Measurements from ENCODE around the gene G2E3.
A peak's percentile ranks its signal among the peaks of the same experiment; 100 is the strongest.
"Not testable (repeated sequence)": the region's sequence is repeated elsewhere in the genome, so short reads cannot be mapped to it uniquely, and the experiment has no call there.

The G2E3 gene

DNA sequence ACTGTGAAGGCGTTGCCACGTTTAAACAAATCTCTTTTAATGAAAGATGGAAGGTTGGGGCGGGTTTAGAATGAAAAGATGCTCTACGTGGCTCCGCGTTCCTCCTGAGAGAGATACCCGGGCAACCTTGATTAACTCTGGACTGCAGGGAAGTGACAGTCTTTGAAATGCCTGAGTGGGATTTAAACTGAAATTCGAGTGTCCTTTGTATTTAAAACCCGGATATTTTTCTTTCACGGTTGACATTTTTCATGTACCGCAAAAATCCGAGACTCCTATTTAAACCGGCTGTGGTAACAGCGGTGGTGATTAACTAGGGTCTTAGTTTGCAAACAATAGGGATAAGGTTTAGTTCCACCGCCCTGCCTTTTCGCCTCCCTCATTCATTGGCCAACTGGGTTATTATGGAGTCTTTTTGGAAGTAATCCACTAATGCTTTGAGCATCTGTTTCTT lies 707 bp downstream of the G2E3 start:
- DNase-seq (ENCODE audit: low spot score): peak; percentile 53

DNA sequence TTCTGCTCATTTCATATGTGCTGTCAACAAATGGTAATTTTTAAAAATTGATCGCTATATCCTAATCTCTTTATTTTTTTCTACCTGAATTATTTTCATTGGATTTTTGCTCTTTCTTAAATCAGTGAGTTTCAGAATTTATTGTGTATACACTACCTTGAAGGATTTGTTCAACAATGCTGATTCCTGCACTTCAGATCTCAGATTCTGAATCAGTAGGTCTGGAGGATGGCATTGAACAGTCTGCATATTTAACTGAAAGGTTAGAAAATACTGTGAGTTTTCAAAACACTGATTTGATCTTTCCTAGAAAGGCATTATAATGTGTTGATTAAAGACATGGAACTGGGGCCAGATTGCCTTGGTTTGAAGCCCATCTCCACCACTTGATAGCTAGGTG lies 1.6 kb downstream of the G2E3 start:
- no peak for DNase-seq (ENCODE audit: low spot score)

GRCh38 chr14:30564235-30564867 lies 5.4 kb downstream of the G2E3 start:
- DNase-seq (ENCODE audit: low spot score): no peak

- DNase-seq (ENCODE audit: low spot score): no peak
Measured at GRCh38 chr14:30564868-30565248, 5.9 kb downstream of the G2E3 start.

GRCh38 chr14:30569216-30569902 lies 10.4 kb downstream of the G2E3 start:
- DNase-seq (ENCODE audit: low spot score): no peak

GRCh38 chr14:30569903-30570226 lies 10.9 kb downstream of the G2E3 start:
- no peak for DNase-seq (ENCODE audit: low spot score)

DNA sequence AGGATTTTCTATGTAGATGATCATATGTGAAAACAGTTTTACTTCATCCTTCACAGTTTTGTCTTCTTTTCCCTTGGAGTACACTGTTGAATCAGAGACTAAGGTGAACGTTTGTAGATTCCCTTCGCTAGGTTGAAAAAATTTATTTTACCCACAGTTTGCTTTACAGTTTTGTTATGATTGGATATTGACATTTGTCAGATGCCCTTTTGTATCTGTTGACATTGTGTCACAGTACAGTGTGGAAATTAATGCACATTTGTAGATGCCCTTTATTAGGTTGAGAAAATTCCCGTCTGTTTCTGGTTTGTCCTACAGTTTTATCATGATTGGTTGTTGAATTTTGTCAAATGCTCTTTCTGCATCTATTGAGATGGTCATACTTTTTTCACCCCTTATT lies 13.3 kb downstream of the G2E3 start:
- DNase-seq (ENCODE audit: low spot score): no peak

GRCh38 chr14:30572771-30573170 lies 13.8 kb downstream of the G2E3 start:
- no peak for DNase-seq (ENCODE audit: low spot score)

DNA sequence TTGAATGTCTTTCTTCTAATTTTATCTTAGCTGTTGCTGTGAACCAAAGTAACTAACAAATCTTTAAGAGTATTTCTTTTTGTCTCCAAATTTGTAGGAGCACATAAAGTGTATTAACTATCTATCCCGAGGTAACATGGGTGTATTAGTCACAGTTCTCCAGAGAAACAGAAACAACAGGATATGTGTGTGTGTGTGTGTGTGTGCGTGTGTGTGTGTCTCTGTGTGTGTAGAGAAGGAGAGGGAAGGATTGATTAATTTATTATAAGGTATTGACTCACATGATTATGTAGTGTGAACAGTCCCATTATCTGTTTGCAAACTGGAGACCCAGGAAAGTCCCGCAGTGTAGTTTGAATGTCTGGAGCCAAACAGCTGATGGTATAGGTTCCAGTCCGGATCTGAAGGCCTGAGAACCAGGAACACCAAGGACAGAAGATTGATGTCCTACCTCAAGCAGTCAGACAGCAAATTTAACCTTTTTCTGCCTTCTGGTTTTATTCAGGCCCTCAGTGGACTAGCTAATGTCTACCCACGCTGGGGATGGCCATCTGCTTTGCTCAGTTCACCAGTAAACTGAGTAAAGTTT lies 14.4 kb downstream of the G2E3 start:
- DNase-seq (ENCODE audit: low spot score): no peak

- no peak for DNase-seq (ENCODE audit: low spot score)
Measured at GRCh38 chr14:30573966-30574365, 15.0 kb downstream of the G2E3 start.

DNA sequence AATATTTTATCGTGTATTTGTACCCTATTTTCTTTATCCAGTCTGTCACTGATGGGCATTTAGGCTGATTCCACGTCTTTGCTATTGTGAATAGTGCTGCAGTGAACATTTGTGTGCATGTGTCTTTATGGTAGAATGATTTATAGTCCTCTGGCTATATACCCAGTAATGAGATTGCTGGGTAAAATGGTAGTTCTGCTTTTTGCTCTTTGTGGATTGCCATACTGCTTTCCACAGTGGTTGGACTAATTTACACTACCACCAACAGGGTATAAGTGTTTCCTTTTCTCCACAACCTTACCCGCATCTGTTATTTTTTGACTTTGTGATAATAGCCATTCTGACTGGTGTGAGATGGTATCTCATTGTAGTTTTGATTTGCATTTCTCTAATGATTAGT lies 15.8 kb downstream of the G2E3 start:
- DNase-seq (ENCODE audit: low spot score): not testable (repeated sequence)

DNA sequence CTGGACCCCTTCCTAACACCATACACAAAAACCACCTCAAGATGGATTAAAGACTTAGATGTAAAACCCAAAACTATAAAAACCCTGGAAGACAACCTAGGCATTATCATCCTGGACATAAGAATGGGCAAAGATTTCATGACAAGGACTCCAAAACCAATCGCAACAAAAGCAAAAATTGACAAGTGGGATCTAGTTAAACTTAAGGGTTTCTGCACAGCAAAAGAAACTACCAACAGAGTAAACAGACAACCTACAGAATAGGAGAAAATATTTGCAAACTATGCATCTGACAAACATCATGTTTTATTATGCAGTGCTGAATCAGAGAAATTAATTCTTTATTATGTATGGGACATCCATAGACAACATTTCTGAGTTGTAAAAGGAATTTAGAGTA lies 17.4 kb downstream of the G2E3 start:
- not testable (repeated sequence) for DNase-seq (ENCODE audit: low spot score)

DNA sequence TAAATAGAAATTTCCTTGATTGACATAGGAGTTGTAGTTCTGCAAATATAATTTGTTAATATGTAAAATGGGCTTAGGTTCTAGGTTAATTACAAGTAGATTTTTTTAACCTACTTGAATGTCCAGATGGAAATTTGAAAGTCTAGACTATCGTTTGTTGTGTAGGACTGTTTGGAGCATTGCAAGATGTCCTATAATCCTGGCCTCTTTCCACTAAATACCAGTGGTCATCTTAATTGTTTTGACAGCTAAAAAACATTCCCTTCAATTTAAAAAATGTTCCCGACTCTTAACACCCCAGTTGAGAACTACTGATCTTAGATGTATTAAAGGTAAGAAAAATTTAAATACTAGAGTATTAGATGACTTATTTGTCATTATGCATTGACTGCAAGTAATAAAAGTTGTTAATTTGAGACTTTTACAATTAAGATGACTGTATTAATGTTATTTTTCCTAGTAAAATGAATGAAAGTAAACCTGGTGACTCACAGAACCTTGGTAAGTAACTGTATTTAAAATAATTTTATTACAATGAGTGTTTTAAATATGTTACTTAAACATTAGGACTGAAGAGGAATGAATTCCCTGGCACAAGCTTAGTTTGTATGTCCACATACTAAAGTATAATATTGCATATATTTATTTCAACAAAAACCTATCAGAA lies 21.8 kb downstream of the G2E3 start:
- DNase-seq (ENCODE audit: low spot score): peak; percentile 5

DNA sequence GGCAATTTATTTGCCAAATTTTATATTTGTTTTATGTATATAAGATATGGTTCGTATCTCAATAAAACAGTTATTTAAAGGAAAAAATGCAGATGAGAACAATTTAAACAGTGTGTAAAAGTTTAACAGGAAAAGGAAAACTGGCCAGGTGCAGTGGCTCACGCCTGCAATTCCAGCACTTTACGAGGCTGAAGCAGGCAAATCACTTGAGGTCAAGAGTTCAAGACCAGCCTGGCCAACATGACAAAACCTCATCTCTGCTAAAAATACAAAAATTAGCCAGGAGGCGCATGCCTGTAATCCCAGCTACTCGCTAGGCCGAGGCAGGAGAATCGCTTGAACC lies 22.3 kb downstream of the G2E3 start:
- DNase-seq (ENCODE audit: low spot score): no peak

GRCh38 chr14:30582376-30582775 lies 23.4 kb downstream of the G2E3 start:
- DNase-seq (ENCODE audit: low spot score): no peak

- DNase-seq (ENCODE audit: low spot score): no peak
Measured at GRCh38 chr14:30584058-30584630, 25.2 kb downstream of the G2E3 start.

DNA sequence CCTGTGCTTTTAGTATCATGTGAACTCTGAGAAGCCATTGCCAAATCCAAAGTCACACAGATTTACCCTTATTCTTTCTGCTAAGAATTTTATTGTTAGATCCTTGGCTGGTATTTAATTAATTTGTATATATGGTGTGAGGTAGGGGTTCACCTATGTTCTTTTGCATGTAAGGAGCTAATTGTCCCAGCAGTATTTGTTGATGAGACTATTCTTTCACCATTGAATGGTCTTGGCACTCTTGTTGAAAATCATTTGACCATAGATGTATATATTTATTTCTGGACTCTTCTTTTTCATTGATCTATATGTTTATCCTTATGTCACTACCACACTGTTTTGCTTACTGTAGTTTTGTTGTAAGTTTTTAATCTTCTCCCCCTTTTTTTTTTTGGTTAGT lies 26.2 kb downstream of the G2E3 start:
- DNase-seq (ENCODE audit: low spot score): no peak

DNA sequence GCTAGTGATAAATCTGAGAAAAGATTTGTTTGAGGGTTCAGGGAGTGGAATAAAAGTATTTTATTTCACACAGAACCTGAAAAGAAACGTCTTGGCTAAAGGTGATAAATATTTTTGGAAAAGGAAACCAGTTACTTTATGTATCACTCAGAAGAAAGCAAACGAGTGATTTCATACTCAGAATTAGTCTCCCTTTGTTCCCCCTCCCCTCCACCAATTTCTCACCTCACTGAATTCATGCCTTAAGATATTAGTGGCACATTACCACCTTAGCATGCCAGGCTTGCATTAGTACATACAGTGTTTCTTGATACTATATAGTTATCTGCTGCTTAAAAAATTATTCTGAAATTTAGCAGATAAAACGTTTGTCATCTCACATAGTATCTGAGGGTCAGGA lies 28.2 kb downstream of the G2E3 start:
- DNase-seq (ENCODE audit: low spot score): no peak

DNA sequence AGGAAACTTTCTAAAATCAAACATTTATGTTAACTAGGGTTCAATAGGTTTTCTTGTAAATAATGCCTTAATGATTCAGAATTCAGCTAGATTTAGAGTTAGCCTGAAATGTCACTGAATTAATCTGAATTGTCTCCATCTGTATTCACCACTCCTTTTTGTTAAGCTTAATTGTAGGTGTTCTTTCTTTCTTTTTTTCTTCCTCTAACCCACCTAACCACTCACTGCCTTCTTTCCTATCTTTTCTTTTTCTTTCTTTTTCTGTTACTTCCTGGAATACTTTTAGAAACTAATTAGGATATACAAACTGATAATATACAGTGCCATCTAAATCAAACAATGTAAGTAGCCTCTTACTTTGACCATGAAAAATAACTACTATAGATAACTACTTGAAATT lies 29.9 kb downstream of the G2E3 start:
- DNase-seq (ENCODE audit: low spot score): no peak

GRCh38 chr14:30596935-30597334 lies 38.0 kb downstream of the G2E3 start:
- no peak for DNase-seq (ENCODE audit: low spot score)

- DNase-seq (ENCODE audit: low spot score): no peak
Measured at GRCh38 chr14:30597504-30597903, 38.5 kb downstream of the G2E3 start.

DNA sequence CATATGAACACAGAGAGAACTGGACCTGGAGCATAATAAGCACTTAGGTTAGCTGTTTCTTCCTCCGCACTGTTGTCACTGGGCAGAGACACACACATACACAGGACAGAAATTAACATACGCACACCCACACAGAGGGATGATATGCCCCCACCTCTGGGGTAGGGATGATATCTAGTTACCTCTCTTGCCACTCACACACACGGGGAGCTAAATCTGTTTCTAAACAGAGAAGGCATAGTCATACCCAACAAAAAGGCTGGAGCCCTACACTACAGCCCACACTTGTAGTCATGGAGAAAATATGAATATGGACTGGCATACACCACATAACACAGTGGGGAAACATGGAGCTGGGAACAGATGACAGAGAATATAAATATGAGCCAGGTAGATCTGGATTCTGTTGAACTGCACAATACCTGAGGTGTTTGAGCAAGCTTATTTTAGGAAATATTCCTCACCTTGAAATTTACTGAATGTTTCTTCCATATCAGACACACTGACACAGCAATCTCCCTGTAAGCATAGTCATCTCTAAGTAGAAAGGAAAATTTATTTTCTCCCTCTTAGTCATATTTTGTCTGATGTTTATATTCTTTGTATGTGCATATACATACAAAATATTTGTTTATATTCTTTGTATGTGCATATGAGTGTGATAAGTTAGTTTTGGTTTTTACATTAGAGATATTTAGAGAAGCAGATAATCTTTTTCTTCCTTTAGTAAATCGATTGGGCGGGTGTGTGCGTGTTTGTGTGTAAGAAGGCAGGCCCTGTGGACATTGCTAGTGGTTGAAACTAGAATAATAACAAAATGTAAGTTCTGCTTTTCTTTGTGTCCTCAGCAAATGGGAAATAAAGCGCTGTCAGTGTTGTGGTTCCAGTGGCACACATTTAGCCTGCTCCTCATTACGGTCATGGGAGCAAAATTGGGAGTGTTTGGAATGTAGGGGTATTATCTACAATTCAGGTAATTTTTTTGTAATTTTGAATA lies 42.3 kb downstream of the G2E3 start:
- DNase-seq (ENCODE audit: low spot score): no peak
